GM18517 (cell line): ENCODE measurements around the gene SYNE2.

Experiments
- ATAC-seq: cut with Tn5 transposase; IDR thresholded peaks from one replicate; pipeline ENCODE4 v1.9.1; 2021; ENCODE audit warnings: mild to moderate bottlenecking, moderate library complexity; ENCODE audit not compliant: unreplicated experiment

SYNE2 gene

DNA sequence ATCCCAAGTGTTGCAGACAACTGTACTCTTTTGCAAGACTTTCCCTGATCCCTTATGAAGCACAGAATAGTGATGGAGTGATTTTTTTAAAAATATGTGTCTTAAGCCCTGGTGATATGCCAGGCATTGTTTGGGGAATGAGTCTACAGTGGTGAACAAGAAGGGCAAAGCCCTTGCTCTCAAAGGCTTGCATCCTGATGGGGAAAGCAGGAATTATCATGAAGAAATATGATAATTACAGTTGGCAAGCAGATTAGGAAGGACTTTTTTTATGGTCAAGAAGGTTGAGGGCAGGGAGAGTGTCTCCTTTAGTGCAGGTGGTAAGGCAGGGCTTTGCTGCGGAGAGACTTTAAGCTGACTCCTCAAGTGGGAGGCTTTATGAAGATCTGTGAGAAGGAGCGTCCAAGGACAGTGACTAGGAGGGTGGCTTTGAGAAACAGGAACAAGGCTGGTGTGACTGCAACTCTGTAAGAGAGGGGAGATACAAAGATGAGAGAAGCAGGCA, 100.2 kb downstream of the SYNE2 start:
- no peak for ATAC-seq

DNA sequence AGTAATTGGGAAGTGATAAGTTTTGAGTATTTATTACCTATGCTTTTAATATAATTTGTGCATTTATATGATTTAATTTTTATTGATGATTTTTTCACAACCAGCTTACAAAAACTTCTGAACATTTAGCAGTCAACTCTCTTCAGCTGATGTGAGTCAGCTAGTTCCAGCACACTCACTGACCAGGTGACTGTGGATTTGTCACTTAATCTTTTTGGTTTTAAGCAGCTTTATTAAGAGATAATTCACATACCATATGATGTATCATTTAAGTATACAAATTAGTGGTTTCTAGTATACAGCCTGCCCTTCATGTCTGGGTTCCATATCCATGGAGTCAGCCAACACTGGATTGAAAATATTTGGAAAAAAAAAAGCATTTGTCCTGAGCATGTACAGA, 103.5 kb downstream of the SYNE2 start:
- no peak for ATAC-seq

DNA sequence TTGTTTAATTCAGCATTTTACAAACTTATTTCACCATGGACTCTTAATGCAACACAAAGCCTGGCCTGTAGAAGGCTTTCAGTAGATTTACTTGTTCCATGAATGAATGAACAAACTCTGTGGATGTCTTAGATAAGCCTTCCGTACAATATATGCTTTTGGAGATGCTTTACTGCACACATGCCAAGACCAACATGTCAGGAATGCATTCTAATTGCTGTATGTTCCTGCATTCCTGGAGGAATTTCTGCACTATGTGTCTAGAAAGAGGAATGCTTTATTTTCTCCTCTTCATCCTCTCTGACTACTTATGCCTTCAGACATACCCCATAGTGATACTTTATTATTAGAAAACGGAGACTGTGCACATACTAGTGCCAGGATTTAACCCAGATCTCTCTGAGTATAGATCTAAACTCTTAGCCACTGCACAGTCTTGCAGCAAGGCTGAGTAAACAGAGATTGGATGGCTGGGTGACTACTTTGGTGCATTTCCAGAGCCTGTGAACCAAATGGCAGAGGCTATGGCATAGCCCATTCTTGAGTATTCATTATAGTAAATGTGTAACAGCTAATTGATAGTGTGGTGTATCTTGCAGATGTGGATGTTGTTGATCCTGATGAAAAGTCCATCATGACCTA, 108.2 kb downstream of the SYNE2 start:
- no peak for ATAC-seq

DNA sequence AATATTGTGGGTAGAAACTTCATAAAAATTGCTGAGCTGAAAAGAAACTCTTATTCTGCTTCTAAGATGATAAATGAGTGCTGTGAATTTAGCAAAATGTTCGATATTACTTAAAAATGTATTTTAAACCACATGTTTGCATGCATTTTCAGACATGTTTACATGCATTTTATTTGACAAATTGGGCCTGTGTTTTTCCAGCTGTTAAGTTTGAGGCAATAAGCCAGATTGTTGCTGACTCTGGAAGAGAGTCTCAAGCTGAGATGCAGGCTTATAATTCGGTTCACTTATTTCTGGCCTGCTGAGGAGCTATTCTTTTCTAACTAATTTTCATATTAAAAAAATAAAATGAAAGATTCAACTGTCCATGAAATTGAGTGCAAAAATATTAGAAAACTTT, 110.1 kb downstream of the SYNE2 start:
- no peak for ATAC-seq

DNA sequence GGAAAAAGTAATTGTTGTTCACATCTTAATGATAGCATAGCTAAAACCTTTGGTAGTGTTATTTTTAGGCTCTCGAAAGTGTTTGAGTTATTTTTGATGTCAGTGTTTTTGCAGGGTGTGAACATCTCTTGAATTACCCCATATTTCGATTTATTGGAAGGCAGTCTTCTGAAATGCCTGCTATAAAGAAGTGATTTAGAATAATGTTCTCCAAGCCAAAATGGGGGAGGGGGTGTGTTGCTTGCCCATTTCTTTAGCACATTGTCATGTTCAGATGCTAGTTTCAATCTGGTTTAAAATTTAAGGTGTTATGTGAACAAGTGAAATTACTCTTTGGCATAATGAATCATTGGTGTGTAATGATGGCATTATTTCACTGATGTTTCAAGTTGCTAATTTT, 110.6 kb downstream of the SYNE2 start:
- ATAC-seq = no peak

DNA sequence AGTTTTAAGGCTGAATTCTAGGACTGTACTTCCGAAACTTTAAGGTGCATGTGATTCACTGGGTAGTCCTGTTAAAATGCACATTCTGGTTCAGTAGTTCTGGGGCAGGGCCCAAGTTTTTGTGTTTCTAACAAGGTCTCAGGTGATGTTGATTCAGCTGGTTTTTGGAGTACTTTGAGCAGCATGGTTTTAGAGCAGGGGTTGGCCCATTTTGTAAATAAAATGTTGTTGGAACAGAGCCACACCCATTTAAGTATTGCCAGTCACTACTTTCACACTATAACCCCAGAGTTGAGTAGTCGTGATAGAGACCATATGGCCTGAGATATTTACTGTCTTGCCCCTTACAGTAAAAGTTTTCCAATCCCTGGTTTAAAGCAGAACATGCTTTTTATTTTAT, 111.3 kb downstream of the SYNE2 start:
- ATAC-seq = no peak

DNA sequence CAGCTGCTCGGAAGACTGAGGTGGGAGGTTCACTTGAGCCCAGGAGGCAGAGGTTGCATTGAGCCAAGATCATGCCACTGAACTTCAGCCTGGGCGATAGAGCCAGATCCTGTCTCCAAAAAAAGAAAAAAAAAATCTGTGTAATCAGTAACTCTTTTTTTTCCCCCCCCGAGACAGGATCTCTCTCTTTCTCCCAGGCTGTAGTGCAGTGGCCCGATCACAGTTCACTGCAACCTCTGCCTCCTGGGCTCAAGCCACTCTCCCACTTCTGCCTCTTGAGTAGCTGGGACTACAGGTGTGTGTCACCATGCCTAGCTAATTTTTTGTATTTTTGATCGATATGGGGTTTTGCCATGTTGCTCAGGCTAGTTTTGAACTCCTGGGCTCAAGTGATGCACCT, 113.6 kb downstream of the SYNE2 start:
- no peak for ATAC-seq

DNA sequence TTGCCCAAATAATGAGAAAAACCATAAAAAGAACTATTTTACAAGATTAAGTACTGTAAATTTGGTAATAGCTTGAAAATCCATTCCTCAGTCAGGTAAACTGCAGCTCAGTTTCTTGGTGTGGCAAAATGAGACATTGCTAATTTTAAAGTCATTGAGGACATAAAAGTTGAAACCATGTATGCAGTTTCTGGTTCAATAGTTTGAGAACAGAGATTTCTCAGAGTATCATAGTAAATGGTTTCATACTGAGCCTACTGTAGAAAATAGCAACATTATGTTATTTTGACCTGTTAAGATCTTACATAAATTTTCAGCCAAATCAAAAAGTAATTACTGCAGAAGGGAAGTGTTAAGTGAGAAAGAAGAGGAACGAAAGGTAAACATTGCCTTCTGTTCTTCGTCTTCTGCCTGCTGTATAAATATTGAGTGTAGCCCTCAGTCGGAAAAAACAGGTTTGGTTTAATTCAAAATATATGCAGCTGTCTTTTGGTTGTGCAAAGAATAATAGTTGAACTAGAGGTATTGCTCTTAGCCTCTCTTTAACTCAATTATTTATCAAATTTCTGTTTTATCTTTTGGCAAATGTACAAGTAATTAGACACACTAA, 119.6 kb downstream of the SYNE2 start:
- no peak for ATAC-seq

DNA sequence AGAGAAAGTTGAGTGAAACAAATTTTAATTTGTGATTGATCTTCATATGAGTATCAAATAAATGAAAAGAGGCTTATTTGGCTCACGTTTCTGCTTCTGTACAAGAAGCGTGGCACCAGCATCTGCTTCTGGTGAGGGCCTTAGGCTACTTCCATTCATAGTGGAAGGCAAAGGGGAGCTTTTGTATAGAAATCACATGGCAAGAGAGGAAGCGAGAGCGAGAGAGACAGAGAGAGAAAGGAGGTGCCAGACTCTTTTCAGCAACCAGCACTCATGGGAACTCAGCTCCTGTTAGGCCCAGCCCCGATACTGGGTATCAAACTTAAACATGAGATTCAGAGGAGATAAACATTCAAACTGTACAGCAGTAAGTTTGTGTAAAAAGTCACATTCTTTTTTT, 121.4 kb downstream of the SYNE2 start:
- no peak for ATAC-seq

DNA sequence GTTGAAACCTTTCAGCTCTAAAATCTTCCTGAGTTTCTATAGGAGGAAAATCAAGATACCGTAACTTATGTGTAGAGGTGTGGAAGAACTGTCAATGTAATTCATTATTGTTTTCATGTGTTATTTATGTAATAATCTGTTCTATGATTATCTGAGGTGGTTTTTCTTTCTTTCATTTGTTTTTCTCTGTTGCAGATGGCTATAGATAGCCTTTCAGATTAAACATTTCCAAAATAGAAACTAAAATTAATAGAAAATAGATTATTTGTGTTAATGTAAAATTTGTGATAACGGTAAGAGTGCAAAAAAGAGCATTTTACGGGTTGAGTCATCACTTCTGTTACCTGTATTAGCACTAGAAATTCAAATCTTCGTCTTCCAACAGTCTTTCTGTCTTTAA, 128.8 kb downstream of the SYNE2 start:
- ATAC-seq = no peak

DNA sequence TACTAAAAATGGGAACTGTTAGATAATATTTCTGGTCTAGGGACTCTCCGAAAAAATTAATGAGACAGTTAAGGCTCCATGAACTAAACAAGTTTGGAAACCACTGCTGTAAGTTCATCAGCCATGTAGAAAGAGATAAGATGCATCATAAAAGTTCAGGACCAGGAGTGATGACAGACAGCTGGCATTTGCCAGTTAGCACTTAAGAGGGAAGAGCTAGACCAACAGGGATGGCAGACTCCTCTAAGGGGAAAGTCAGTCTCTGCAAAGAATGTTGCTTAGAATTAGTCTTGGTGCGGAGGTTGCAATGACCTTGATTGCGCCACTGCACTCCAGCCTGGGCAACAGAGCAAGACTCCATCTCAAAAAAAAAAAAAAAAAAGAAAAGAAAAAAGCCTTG, 129.4 kb downstream of the SYNE2 start:
- no peak for ATAC-seq

DNA sequence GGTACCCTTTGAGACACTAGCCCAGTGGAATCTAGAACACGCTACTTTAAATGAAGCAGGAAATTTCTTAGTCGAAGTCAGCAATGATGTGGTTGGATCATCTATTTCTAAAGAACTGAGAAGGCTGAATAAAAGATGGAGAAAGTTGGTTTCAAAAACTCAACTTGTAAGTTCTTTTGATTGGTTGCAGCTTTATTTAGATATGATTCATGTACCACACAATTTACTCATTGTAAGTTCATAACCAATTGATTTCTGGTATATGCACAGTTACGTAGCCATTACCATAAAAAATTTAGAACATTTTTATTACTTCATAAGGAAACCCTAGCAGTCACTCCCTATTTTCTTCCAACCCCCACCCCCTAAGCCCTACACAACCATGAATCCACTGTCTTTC, 129.8 kb downstream of the SYNE2 start:
- no peak for ATAC-seq

DNA sequence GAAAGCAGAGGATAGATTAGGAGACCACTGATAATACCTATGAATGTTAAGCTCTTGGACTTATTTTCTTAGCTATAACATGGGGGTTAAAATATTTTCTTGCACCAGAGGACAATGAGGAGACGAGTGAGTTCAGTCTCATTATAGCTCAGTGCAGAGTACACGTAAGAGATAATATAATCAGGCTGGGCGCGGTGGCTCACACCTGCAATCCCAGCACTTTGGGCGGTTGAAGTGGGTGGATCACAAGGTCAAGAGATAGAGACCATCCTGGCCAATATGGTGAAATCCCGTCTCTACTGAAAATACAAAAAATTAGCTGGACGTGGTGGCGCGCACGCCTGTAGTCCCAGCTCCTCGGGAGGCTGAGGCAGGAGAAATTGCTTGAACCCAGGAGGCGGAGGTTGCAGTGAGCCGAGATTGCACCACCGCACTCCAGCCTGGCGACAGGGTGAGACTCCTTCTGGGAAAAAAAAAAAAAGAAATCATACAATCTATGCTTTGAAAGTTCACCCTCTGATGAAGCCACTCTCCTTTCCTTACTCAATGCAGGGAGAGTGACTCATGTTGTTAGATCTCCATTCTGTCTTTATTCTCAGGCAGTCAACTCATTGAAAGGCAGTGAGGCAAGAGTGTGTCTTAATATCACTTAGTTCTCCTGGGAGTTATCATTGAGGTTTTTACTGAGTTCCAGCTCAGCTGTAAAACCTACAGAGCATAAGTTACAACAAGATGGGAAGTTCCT, 134.2 kb downstream of the SYNE2 start:
- no peak for ATAC-seq

DNA sequence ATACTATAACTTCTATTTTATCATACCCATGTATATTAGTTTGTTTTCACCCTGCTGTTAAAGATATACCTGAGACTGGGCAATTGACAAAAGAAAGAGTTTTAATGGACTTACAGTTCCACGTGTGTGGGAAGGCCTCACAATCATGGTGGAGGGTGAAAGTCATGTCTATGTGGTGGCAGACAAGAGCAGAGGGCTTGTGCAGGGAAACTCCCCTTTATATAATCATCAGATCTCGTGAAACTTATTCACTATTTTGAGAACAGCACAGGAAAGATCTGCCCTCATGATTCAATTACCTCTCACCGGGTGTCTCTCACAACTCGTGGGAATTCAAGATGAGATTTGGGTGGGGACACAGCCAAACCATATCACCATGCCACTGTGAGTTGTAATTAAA, 135.8 kb downstream of the SYNE2 start:
- no peak for ATAC-seq

DNA sequence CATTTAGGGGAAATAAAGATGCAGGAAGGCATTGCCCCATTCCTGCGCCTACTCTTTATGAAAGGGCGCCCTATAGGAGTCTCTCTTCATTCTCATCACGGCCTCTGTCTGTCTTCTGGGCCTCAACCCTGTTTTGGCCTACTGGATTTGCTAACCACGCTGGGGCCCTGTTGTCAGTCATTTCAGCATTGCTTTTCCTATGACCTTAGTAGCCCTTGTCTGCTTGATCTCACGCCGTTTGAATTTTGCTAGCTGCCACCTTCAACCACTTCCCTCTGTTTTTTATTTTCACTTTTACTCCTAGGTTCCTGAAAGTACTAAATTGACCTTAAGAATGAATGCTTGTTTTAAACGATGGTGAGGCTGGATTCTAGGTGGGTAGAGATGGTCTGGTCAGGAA, 139.0 kb downstream of the SYNE2 start:
- no peak for ATAC-seq

DNA sequence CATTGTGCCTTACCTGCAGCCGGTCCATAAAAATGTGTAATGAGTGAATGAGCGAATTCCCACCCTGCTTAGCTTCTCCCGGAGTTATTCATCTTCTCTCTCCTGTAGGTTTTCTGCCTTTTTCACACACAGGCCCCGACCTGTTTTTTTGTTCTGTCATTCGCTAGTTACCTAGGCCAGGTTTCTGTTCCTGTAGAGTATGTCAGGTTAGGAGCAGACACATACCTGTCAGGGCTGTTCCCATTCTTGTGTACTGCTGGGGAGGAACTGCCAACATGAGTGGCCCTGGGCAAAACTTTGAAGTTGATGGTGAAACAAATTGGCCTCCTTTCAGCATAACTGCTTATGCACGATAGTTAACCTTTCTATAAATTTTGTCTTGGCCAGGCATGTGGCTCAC, 140.1 kb downstream of the SYNE2 start:
- no peak for ATAC-seq

DNA sequence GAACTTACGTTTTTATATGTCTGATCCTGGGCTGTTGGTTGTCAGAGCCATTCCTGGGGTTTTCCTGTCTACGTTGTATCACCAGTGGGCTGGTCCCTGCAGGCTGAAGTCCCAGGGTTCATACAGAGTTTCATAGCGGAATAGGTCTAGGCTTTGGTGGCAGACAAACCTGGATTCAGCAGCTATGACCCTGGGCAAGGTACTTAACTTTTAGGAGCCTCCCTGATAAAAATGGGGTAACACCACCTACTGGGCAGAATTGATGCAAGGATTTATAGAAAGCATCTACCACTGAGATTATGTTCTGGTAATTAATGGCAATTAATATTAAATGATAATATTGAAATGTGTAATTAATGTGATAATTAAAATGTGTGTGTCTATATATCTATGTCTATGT, 141.2 kb downstream of the SYNE2 start:
- ATAC-seq = no peak

DNA sequence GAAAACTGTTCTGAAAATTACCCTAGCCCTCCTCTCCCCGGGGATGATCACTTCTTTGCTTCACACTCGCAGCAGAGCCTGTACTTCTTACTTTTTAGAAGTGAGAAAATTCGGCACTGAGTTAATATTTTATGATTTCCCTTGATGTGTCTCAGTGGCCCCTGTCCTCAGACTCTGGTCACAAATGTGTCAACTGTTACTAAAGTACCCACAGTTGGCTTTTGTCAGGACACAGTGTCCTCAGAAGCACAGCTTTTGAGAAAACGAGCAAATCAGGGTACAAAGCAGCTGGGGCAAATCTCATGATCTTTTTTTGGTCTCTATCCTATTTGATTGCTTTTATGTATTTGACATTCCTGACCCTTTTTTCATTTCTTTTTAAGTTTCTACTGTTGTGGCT, 142.5 kb downstream of the SYNE2 start:
- no peak for ATAC-seq

DNA sequence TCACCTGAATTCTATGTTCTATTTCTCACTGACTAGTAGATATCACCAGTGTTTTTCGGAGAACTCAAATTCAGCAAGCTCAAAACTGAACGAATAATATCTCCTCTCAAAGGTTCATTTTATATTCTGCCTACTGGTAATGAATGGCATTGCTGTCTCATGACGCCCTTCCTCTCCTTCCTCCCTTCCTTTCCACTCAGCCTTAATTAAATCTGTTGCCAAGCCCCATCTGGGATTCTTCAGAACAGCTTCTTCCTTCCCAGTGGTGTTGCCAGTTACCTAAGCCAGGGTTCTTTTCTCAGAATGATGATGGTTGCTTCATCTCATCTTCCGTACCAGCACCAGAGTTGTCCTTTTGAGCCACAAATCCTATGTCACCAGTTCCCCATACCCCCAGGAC, 143.2 kb downstream of the SYNE2 start:
- ATAC-seq = no peak

DNA sequence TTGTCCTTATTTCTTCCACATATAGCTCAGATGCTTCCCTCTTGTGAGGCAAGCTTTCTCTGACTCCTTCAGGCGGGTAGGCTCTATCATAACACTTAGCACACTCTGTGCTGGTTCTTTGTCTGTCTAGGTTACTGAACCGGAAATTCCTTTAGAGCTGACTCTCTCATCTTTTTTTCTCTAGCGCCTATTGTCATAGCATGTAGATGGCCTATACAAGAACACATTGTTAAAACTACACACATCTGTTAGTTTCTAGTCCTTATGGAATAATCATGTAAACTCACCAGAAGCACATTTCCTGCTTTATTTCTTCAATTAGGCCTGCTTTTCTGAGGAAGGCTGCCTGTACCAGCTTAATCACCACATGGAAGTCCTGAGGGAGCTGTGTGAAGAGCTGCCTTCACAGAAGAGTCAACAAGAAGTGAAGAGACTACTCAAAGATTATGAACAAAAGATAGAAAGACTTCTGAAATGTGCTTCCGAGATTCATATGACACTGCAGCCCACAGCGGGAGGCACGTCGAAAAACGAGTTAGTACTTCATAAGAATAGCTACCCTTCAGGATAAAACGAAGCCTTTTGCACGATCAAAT, 143.9 kb downstream of the SYNE2 start:
- ATAC-seq = no peak

DNA sequence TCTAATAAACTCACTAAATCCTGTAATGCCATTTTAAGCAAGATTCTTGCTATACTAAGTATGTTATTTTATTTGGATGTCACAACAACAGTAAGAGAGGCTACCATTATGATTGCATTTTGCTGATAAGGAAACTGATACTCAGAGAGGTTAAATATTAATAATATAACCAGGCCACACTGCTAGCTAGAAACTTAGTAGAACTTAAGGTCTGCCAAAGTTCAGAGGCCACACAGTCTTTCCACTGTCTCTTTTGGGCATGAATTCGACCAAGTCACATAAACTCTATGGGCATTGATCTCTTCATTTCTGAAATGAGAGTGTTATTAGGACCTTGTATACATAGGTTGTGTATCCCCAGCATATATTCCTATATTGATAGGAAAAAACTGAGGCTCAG, 147.9 kb downstream of the SYNE2 start:
- ATAC-seq = no peak

DNA sequence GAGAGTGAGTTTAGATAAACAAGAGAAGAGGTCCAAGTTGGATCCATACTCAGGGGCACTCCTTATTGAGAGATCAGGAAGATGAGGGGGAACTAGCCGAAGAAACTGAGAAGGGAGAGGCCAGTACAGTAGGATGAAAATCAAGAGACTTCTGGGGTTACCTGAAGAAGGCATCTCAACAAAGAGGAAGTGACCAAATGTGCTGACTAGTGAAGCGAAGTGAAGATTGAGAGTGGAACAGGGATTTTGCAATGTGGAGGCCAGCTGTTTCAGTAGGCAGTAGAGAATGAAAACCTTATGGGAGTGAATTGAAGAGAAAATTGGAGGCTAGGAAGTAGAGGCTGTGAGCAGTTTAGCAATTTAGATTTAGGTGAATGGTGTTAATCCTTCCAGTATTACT, 153.0 kb downstream of the SYNE2 start:
- no peak for ATAC-seq
